Stimulated activated CD4-positive, alpha-beta T cell treated with anti-CD3 and anti-CD28 coated beads, Interleukin-12 subunit alpha, Interleukin-12 subunit beta, amount 100 ng/mL, for 48 hours (primary cell): Measurements from ENCODE around the gene CEBPA.

Experiments used
- DNase-seq, 3 donors: peaks; one replicate each; pipeline ENCODE4 v3.0.0-alpha.2; 2020; ENCODE audit warnings: low read depth in 2 of 3, low spot score in 1 of 3

Gene CEBPA

DNA sequence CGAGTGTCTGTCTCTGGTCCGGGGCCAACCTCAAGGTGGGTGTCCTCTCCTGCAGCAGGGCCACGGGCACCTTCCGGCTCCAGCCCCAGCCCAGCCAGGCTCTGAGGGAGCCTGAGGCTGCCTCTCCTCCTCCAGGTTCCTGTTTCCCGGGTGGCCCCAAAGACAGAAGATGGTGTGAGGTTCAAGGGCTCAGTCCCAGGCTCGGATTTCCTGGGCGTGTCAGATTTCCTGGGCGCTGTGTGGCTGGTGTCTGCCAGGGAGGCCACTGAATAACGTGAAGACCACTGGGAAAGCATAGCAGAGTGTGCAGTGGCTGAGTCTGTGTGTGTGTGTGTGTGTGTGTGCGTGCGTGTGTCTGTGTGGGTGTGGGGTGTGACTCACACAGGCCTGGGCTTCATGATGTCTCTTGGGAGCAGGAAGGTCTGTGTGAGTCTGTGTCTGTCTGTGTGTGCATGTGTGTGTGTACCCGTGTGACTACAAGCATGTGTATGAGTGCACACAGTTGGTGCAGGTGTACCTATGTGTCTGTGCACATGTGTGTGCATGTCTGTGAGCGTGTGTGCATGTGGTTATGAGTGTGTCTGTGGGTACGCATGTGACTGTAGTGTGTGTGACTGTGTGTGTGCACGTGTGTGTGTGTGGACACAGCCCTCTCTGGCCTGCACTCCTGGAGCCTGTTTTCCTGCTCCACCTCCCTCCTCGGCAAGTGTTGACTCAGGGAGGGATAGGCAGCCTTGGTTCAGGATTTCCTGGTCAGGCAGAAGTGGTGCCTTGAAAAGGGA lies 28.3 kb downstream of the CEBPA start:
- peak; percentile 8 to 40 (median 21) for DNase-seq

DNA sequence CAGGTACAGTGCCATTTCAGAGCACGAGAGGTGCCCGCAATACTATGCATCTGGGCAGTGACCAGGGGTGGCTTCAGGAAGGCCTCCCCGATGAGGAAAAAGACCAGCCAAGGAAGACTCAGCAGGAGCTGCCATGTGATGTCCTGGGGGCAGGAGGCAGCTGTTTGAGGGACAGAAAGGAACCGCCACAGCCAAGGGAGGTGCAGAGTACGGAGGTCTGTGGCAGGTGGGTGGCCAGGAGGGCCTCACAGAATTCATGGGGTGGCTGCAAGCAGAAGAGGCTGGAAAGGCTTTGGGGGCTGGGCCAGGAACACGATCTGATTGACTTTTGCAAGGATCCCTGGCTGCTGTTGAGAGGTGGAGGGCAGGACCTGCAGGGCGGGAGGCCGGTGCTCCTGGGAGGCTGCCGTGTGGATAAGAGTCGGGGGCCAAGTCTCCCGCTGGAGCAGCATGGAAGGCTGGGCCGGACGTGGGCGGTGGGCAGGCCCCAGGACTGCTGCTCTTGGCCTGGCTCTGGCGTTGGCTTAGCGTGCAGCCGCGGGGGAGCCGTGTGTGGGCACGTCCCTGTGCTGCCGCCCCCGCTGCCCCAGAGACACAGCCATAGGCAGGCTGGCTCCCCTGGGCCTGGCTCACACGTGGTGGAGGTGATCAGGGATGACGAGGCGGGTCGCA lies 29.1 kb downstream of the CEBPA start:
- DNase-seq: no peak

DNA sequence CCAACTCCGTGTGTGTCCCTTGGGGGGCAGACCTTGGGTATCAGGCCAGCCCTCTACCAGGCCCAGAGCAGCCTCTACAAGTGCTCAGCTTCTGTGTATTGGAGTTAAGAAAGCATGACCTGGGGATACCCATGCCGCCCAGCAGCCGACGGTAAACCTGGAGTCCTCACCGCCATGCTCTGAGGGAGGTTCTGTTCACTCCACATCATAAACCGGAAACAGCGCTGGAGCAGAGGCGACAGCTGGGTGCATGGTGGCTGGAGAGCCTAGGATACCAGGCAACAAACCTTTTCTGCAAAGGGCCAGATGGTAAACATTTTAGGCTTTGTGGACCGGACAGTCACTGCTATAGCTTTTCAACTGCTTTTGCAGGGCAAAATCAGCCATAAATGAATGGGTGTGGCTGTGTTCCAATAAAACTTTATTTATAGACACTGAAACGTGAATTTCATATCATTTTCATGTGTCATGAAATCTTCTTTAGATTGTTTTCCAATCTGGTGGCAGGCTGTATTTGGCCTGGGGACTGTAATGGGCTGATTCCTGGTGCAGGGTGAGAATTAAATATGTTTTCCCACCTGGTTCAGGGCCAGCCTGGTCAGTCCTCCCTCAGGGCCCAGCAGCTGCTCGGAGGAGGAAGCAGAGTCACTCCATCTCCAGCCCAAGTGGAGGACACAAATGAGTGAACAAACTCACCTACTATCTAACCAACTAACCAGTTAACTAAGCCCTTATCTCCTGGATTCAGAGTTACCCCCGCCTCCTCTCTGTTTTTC lies 30.9 kb downstream of the CEBPA start:
- no peak for DNase-seq

DNA sequence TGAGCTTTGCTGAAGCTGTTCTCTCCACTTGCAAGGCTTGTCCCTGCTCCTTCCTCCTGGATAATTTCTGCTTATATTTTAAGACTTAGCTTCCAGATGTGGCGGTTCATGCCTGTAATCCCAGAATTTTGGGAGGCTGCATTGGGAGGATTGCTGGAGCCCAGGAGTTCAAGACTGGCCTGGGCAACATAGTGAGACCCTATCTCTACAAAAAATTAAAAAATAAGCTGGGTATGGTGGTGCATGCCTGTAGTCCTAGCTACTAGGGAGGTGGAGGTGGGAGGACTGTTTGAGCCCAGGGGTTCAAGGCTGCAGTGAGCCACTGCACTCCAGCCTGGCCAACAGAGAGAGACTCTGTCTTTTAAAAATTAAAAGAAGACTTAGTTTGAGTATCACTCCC lies 31.6 kb downstream of the CEBPA start:
- no peak for DNase-seq

DNA sequence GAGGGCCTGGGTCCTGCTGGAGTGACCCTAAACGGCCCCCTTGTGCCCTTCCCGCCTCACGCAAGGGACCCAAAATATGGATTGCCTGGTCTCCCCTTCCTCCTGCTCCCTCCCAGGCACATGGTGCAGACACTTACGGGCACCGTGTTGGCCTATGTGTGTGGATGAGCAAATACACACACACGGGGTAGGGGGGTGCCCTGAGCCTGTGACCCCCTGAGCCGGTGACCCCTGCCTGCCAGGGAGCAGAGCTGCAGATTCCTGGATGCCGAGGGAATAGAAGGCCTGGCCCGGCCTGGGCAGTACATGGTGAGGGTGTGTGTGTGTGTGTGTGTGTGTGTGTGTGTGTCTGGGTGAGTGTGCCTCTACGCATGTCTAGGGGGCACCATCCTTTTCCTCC lies 33.3 kb downstream of the CEBPA start:
- no peak for DNase-seq

DNA sequence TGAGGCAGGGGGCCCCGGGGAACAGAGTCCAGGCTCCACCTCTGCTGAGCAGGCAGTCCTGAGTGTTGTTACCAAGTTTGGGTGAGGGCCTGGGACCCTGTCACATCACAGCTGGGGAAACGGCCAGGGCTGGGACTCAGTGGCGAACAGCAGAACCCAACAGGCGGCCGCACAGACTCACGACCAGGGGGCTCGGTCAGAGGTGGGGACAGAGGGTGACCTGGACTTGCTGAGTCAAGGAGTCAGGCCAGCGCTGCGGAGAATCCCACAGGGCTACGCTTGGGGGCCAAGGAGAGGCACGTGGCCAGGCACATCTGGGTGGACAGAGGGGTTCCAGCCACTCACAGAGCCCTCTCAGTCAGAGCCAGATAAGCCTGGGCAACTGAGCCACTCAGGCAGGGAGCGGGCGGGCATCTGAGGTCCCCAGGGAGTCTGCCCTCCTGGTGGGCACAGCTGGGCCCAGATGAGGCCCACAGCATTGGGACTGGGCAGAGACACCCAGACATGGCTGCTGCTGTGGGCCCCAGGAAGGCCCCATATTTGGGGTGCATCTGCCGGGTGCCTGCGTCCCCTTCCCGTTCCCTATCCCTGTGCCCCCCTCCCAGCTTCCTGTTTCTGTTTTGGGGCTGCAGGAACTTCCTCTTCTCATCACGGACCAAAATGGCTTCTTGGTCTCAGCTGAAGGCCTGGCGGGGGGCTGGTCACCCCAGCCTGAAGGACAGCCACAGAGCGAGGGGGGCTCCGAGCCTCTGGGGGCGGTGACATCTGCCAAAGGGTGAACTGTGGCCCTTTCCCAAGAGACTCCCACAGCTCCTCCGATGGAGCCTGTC lies 34.0 kb downstream of the CEBPA start:
- DNase-seq: no peak

DNA sequence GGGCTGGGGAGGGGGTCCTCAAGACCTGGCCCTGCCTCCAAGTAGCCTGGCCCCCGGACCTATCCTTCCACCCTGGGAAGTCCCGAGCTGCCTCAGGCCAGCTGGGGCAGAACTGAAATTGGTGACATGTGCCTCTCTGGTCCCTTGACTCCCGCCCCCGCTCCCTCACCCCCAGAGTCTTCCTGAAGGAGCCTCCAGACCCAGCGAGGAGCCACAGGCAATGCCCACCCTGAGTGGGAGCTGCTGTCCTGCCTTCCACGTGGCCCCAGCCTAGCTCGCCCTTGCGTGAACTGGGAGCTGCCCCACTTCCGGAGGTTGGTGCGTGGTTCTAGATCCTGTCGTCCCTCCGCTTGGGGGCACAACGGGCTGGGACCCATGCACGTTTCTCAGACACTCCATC lies 34.6 kb downstream of the CEBPA start:
- DNase-seq: no peak

DNA sequence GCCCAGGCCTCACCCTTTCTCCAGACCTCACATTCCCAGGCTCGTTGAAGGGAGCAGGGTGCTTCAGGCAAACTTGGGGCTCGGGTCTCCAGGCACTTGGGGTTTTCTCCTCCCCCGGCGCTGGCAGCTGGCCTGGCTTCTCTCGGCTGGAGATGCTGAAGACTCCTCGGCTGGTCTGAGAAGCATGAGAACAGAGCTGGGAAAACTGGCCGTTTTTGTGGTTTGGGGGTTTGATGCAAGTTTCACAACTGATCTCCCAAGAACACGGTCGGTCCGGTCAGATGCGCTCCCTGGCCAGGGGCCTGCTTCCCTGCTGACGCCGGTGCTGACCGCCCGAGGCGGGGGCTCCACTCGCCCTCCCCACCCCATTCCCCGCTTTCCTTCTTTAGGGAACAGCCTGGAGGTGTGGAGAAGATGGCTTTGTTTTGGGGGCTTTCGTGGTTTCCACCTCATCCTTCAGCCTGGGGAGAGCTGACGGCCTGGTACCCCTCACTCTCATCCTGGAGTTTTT lies 35.3 kb downstream of the CEBPA start:
- no peak for DNase-seq

DNA sequence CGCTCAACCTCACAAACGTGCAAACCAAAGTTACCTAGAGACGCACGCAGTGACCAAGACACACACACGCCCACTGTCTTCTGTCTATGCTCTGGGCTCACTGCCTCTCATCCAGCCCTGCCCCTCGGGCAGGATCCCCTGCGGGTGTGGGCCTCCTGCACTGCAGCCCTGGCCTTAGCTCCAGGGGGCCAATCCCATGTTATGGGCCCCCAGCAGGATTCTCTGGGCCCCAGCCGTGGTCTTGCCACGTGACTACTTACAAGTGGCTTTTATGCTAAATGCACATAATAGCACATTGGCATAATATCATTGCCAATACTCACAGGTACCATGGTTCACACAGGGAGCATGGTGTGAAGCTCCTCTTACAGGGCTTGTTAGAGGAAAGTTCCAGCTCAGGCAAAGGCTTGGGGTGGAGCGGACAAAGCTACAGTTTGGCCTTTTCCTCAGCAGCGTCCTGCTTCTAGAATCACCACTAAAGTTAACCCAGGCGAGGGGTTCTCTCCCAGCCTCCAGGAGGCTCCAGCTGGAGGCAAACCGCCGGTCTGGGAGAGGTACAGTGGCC lies 37.4 kb downstream of the CEBPA start:
- no peak for DNase-seq

DNA sequence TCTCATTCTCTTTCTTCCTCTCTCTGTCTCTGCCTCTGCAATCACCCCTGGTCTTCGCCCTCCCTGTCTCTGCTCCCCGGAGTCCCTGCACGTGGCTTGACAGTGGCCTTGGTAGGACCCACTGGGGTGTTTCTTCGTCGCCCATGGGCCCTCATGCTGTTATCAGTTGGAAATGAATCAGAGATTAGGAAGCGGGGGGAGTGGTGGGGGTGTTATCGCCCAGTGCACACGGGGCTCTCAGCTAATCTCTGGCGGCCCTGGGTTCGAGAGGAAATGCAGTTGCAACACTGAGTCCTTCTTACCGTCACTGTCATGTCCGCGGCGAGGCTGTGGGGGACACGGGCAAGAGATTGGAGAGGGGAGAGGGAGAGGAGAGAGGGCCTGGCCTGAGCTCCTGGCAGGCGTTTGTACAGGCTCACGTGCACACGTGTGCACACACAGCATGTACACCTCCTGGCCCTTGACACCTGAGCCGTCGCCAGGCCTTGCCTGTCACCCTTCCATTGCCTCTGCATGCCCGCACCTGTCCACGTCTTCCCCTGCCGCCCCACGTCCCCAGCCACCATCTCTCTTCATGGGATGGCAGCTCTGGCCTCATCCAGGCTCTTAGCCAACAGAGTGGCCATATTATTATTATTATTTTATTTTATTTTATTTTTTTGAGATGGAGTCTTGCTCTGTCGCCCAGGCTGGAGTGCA lies 38.9 kb downstream of the CEBPA start:
- DNase-seq: no peak

DNA sequence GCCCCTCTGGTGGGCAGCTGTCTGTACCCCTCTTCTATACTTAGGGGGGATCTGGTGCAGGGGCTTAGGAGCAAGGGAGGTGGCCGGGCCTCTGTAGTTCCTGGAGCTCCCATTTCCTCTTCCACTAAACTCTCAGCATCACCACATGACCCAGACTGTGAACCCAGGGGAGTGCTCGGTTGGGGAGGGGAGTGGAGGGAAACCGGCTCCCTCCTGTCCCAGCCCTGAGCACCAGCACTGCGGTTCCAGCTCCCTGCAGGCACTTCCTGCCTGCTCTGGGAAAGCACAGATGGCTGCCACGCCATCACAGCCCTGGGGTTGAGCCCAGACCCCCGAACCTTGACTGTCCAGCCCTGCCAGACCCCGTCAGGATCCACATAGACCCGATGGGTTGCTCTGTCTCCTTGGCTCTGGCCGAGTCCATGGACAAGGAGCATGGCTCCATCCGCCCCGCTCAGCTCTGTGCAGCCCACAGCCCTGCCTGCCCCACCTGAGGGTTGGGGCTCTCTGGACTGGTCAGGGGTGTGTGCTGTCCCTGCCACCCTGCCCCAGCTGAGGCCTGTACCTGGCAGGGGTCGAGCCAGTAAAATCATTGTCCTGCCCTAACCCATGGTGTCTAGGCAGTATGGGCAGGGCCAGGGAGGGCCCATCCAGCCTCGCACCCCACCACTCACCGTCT lies 40.7 kb downstream of the CEBPA start:
- no peak for DNase-seq

DNA sequence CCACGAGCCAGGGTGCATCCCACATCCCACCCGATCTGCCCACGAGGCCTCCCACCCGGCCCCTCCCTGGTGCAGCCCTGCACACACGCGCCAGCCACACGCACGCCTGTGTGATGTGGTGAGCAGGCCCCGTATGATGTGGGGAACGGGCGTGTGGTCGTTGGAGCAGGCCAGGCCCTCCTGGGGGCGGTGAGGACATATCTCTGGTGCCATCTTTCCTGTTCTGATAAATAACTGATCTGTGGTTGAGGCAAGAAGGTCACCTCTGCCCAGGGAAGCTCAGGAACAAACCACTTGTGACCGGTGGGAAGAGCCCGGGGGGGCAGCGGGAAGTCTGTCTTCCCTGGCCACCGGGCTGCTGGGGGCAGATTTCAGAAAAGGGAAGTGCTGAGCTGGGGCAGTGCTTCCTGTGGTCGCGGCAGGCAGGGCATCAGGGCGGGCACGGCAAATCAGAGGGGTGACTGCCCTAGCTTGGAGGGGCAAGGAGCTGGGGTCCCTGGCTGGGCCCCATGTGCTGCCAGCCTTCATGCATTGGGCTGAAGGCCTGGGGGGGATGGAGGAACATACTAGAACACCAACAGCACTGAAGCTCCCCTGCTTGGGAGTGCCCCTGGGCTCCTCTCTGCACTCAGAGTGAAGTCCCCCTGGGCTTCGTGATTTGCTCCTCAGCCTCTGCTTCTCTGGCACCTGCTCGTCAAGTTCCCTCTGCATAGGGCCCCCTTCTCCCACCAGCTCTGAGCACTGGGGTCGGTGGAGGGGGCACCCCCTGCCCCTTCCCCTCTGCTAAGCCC lies 41.5 kb downstream of the CEBPA start:
- no peak for DNase-seq

DNA sequence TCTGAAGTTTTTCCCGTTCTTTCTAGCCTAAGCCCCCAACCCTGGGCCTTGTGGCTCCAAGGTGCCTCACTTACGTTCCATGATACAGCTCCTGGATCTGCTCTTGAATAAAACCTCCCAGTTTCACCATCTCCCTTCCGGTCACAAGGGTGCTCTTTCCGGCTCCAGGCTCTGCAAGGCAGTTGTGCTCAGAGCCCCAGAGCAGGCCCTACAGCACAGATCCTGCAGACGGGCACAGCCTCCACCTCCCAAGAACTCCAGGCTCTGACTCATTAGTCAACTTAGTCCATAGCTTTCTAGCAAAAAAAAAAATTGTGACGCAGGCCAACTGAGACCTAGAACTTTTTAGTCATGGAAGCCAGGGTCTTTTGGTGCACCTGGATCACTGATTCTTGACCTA lies 42.8 kb downstream of the CEBPA start:
- DNase-seq: no peak

DNA sequence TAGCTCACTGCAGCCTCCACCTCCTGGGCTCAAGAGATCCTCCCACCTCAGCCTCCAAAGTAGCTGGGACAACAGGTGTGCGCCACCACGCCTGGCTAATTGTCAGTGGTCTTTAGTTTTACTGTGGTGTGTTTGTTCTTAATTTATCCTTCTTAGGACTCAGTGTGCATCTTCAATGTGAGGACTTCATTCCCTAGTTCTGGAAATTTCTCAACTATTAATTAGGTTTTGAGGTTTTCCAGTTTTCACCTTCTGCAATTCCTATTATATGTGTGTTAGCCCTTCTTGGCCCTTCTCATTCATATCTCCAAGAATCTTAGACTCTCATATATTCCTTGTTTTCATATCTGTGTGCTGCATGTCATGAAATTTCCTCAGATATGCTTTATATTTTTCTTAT lies 44.5 kb downstream of the CEBPA start:
- DNase-seq: no peak

DNA sequence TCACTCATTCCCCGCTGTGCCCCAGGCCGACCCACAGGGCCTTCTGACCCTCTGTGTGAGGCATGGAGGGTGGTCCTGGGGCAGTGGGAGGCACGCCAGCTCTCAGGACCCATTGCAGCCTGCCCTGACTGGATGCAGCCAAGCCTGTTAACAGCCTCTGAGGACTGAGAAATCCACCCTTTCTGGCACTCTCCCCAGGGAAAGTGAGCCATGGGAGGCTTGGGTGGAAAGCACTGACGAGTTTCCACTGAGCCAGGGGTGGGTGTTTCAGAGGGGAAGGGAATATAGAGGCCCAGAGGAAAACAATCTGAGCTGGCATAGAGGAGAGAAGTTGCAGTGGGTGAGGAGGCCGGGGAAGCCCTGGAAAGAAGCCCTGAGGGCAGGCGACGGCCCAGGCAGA lies 46.1 kb downstream of the CEBPA start:
- DNase-seq: no peak

DNA sequence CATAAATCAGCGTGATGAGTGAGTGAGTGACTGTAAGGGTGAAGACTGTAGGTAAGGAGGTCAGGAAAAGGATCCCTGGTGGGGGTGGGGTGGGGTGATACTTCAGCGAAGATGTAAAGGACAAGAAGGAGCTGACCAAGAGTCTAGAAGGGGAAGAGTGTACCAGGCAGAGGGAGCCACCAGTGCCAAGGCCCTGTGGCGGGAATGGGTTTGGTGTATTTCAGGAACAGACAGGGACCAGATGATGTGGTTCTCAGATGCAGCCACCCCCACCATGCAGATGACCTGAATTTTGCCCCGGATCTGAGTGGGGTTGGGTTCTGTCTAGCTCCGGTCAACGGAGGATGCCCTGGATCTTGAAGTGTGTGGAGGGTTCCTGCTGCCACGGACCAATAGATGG lies 46.6 kb downstream of the CEBPA start:
- DNase-seq: no peak

DNA sequence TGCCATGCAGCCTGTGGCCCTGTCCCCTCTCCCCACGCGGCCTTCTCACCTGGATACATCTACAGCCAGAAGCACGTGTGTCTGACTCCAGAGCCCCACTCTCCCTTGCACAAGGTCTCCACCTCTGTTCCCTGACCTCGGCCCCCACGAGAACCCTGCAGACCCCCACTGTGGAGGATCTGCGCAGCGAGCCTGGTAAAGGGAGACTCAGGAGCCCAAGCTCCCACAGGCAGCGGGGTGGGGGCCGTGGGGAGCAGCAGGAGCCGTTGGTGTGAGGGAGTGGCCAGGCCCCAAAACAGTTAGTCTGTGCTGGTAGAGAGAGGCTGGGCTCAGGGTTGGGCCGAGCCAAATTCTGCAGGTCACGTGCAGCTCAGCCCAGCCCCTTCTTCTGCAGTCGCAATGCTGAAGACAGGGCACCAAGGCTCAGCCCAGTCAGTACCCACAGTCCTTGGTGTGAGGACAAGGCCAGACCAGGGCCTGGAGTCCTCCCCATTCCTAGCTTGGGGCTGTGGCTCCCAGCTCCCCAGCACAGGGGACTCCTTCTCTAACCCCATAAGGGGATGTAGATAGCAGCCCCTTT lies 48.0 kb downstream of the CEBPA start:
- DNase-seq: no peak

DNA sequence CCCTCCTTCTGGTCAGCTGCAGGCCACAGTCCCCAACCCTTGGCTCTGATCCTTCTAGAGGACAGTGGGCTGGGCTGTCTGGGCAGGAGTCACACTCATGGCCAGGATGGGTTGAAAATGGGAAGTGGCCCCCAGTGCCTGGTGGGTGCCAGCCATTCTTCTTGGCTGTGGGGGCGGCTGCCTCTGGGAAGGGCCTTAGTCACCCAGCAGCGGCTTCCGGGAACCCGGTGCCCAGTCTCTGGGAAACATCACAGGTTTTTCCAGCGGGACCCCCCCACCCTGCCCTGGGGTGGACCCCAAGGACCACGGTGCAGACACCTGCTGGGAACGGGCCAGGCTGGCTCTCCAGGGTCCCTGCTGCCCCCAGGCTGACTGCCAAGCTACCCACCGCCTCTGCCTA lies 49.4 kb downstream of the CEBPA start:
- DNase-seq: no peak
